ENCODE measurements around the gene ZNF493. TPM values are rescaled to one million over a fixed set of nuclear protein-coding genes. Genes with fewer than 3 reads are reported as not detected.

ZNF493 gene
- polyA plus RNA-seq, 1 experiment, result 3.9 TPM

- TF ChIP-seq, protein P1, sequence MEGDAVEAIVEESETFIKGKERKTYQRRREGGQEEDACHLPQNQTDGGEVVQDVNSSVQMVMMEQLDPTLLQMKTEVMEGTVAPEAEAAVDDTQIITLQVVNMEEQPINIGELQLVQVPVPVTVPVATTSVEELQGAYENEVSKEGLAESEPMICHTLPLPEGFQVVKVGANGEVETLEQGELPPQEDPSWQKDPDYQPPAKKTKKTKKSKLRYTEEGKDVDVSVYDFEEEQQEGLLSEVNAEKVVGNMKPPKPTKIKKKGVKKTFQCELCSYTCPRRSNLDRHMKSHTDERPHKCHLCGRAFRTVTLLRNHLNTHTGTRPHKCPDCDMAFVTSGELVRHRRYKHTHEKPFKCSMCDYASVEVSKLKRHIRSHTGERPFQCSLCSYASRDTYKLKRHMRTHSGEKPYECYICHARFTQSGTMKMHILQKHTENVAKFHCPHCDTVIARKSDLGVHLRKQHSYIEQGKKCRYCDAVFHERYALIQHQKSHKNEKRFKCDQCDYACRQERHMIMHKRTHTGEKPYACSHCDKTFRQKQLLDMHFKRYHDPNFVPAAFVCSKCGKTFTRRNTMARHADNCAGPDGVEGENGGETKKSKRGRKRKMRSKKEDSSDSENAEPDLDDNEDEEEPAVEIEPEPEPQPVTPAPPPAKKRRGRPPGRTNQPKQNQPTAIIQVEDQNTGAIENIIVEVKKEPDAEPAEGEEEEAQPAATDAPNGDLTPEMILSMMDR (IDR thresholded peaks at IDR 0.05; ENCODE audit: insufficient read depth, low read depth, low read length), result no peak
- Histone ChIP-seq H3K4me3 (ENCODE audit: low read depth, low read length) (no peak overlapping the region), H3K36me3 (ENCODE audit: control insufficient read depth, insufficient read depth, low read length) (no peaks in the 10 kb centered on the region), H3K27me3 (ENCODE audit: control insufficient read depth, insufficient read depth, low read length) (no peaks in the 10 kb centered on the region)
- DNase-seq (ENCODE audit: low read depth), result no peak
- POLR2A ChIA-PET, result no interaction called here
- CTCF ChIA-PET, result no interaction called here
Observed at GRCh38 chr19:21439201-21439751, 42.3 kb downstream of the ZNF493 start.

GRCh38 chr19:21440321-21440720 is 43.4 kb downstream of the ZNF493 start:
- no peak overlapping the region for H3K4me3 ChIP-seq (ENCODE audit: low read depth, low read length)
- CTCF ChIA-PET, result interaction anchor here (1.0 kb wide), 1 partner anchor 19 kb away, joined by 3 read pairs; no protein-coding TSS in a partner anchor
- TF ChIP-seq, protein P1 (IDR thresholded peaks at IDR 0.05; ENCODE audit: insufficient read depth, low read depth, low read length), result no peak
- no peak for DNase-seq (ENCODE audit: low read depth)
- POLR2A ChIA-PET, result no interaction called here
- H3K27me3 ChIP-seq (ENCODE audit: control insufficient read depth, insufficient read depth, low read length), result no peaks in the 10 kb centered on the region
- no peaks in the 10 kb centered on the region for H3K36me3 ChIP-seq (ENCODE audit: control insufficient read depth, insufficient read depth, low read length)

DNA sequence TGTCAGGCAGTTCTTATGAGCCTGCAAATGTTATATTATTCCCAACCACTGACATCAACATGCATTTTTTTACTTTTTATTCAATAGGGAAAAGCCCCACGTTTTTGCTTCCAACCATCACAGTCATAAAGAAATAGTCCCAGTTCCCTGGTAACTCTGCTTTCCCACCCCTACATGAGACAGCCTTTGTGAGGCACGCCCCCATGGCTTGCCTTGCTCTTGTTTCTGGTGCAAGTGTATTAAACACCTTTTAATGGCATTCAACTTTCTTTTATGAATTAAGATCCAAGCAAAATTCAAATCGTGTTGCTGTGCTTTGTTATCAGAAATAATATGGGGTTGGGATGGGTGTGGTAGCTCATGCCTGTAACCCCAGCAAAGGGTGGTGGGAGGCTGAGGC is 54.3 kb downstream of the ZNF493 start:
- CTCF ChIA-PET, result no interaction called here

DNA sequence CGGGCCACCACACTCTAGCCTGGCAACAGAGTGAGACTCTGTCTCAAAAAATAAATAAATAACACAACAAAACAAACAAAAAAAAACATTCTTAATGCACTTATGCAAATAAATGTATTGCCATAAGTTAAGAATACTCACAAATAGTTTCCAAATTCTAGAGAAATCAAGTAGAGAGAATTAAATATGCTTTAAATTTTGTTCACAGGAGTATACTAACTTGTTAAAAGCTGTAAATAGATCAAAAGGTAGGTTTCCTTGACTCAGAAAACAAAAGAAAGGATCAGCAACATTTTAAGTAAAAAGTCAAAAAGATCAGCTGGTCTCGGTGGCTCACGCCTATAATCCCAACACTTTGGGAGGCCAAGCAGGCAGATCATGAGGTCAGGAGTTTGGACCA is 58.0 kb downstream of the ZNF493 start:
- no peaks in the 10 kb centered on the region for H3K27me3 ChIP-seq (ENCODE audit: control insufficient read depth, insufficient read depth, low read length)
- CTCF ChIA-PET, result no interaction called here
- POLR2A ChIA-PET, result no interaction called here
- TF ChIP-seq, protein P1 (IDR thresholded peaks at IDR 0.05; ENCODE audit: insufficient read depth, low read depth, low read length), result no peak
- H3K36me3 ChIP-seq (ENCODE audit: control insufficient read depth, insufficient read depth, low read length), result no peaks in the 10 kb centered on the region
- no peak for DNase-seq (ENCODE audit: low read depth)
- no peak overlapping the region for H3K4me3 ChIP-seq (ENCODE audit: low read depth, low read length)

More for the DNA sequence above, 54.3 kb downstream of the ZNF493 start:
- TF ChIP-seq, protein P1 (IDR thresholded peaks at IDR 0.05; ENCODE audit: insufficient read depth, low read depth, low read length), result no peak
- Histone ChIP-seq H3K36me3 (ENCODE audit: control insufficient read depth, insufficient read depth, low read length) (no peaks in the 10 kb centered on the region), H3K4me3 (ENCODE audit: low read depth, low read length) (no peak overlapping the region), H3K27me3 (ENCODE audit: control insufficient read depth, insufficient read depth, low read length) (no peaks in the 10 kb centered on the region)
- no peak for DNase-seq (ENCODE audit: low read depth)
- POLR2A ChIA-PET, result no interaction called here

DNA sequence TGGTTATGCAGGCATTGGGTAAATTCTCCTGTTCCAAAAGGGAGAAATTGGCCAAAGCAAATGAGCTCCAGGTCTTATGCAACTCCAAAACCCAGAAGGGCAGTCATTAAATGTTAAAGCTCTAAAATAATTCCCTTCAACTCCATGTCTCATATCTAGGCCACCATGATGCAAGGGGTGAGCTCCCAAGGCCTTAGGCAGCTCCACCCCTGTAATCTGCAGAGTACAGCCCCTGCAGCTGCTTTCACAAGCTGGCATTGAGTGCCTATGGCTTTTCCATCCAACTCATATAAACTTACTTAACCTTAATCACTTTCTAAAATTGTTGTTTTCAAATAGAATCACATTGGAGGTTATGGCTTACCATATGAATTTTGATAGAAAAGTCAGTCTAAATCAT is 63.8 kb downstream of the ZNF493 start:
- ChIA-PET CTCF (no interaction called here), POLR2A (no interaction called here)
- H3K27me3 ChIP-seq (ENCODE audit: control insufficient read depth, insufficient read depth, low read length), result no peaks in the 10 kb centered on the region
- no peak for DNase-seq (ENCODE audit: low read depth)
- no peak overlapping the region for H3K4me3 ChIP-seq (ENCODE audit: low read depth, low read length)
- TF ChIP-seq, protein P1 (IDR thresholded peaks at IDR 0.05; ENCODE audit: insufficient read depth, low read depth, low read length), result no peak
- H3K36me3 ChIP-seq (ENCODE audit: control insufficient read depth, insufficient read depth, low read length), result no peaks in the 10 kb centered on the region
